ENCODE data around the gene STUM.

DNA sequence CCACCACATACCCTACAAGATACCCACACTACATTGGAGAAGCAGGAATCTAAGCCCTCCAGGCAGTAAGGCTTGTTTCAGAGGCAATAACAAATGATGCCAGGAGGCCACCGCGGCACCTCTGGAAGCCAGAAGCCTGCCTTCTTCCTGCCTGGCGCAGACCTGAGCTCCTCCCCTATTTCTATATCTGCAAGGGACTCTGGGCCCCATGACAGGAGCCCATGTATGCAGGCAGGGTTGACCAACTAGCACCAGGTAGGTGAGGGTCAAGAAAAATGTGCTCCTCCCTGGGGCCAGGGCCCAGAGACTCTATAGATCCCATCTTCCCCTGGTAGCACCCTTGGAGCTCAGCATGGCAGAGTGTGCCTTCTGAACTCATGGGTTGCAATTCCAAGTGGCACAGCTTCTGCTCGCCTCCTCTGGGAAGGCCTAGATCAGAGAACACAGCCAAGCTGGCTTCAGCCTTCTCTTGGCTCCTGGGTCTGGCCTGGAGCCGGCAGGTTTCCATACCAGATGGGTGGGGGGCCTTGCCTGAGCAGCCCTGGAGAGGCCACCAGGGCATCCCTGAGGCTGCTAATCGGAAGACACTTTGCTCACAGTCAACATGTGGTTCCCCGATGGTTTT is 85.1 kb downstream of the STUM start:
- TF ChIP-seq, protein P1, sequence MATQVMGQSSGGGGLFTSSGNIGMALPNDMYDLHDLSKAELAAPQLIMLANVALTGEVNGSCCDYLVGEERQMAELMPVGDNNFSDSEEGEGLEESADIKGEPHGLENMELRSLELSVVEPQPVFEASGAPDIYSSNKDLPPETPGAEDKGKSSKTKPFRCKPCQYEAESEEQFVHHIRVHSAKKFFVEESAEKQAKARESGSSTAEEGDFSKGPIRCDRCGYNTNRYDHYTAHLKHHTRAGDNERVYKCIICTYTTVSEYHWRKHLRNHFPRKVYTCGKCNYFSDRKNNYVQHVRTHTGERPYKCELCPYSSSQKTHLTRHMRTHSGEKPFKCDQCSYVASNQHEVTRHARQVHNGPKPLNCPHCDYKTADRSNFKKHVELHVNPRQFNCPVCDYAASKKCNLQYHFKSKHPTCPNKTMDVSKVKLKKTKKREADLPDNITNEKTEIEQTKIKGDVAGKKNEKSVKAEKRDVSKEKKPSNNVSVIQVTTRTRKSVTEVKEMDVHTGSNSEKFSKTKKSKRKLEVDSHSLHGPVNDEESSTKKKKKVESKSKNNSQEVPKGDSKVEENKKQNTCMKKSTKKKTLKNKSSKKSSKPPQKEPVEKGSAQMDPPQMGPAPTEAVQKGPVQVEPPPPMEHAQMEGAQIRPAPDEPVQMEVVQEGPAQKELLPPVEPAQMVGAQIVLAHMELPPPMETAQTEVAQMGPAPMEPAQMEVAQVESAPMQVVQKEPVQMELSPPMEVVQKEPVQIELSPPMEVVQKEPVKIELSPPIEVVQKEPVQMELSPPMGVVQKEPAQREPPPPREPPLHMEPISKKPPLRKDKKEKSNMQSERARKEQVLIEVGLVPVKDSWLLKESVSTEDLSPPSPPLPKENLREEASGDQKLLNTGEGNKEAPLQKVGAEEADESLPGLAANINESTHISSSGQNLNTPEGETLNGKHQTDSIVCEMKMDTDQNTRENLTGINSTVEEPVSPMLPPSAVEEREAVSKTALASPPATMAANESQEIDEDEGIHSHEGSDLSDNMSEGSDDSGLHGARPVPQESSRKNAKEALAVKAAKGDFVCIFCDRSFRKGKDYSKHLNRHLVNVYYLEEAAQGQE (IDR thresholded peaks at IDR 0.05; ENCODE audit: insufficient read depth in 1 of 2, low read depth in 2 of 2, low read length in 1 of 2), result no peak
- TF ChIP-seq POLR2AphosphoS5 (IDR thresholded peaks at IDR 0.05; ENCODE audit: low read depth, low read length) (no peak), SIN3A (IDR thresholded peaks at IDR 0.05; ENCODE audit: borderline replicate concordance, insufficient read depth, low read depth, low read length) (no peak)
- TF ChIP-seq, protein P2, sequence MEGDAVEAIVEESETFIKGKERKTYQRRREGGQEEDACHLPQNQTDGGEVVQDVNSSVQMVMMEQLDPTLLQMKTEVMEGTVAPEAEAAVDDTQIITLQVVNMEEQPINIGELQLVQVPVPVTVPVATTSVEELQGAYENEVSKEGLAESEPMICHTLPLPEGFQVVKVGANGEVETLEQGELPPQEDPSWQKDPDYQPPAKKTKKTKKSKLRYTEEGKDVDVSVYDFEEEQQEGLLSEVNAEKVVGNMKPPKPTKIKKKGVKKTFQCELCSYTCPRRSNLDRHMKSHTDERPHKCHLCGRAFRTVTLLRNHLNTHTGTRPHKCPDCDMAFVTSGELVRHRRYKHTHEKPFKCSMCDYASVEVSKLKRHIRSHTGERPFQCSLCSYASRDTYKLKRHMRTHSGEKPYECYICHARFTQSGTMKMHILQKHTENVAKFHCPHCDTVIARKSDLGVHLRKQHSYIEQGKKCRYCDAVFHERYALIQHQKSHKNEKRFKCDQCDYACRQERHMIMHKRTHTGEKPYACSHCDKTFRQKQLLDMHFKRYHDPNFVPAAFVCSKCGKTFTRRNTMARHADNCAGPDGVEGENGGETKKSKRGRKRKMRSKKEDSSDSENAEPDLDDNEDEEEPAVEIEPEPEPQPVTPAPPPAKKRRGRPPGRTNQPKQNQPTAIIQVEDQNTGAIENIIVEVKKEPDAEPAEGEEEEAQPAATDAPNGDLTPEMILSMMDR (IDR thresholded peaks at IDR 0.05), result no peak

Measured in Panc1 (cell line).